Neural progenitor cell (in vitro differentiated cells): Measurements from ENCODE around the gene PLEKHG2.
"Not testable (repeated sequence)": the region's sequence is repeated elsewhere in the genome, so short reads cannot be mapped to it uniquely, and the experiment has no call there.

Experiments used
- CTCF ChIP-seq: fragments of 200-600 bp; sonication (generic); IDR thresholded peaks from 2 replicates; pipeline ENCODE4 v1.5.1; 2017; ENCODE audit warnings: antibody characterized with exemption, mild to moderate bottlenecking
- EZH2 ChIP-seq: fragments of 200-600 bp; sonication (generic); IDR thresholded peaks from 2 replicates; pipeline ENCODE4 v1.6.1; 2017; ENCODE audit warnings: antibody characterized with exemption, mild to moderate bottlenecking, moderate library complexity

DNA sequence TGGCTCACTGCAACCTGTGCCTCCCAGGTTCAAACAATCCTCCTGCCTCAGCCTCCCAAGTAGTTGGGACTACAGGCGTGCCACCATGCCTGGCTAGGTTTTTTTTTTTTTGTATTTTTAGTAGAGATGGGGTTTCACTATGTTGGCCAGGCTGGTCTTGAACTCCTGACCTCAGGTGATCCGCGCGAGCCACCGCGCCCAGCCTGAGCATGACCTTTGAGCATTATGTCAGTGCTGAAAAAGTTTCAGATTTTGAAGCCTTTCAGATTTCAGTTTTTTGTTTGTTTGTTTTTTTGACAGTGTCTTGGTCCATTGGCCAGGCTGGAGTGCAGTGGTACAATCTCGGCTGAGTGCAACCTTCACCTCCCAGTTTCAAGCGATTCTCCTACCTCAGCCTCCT lies 38.8 kb downstream of the PLEKHG2 start:
- not testable (repeated sequence) for TF ChIP-seq CTCF, EZH2
